Fibroblast of pulmonary artery (primary cell): ENCODE measurements around the gene GREM2.

ENCODE experiments used
- DNase-seq: peaks from one replicate; pipeline ENCODE4 v3.0.0-alpha.2; 2010; ENCODE audit warnings: low read depth
- H3K4me3 ChIP-seq: replicated peaks from 2 replicates; pipeline ENCODE4 v1.5.1; 2011; ENCODE audit warnings: low read depth, mild to moderate bottlenecking, control low read depth, low read length, moderate library complexity
- CTCF ChIP-seq: IDR thresholded peaks from 2 replicates; pipeline ENCODE4 v1.5.1; 2011; ENCODE audit warnings: mild to moderate bottlenecking, control low read depth, low read length, inconsistent platforms; ENCODE audit errors: missing control alignments

Gene GREM2

GRCh38 chr1:240539769-240540414 is 72.1 kb downstream of the GREM2 start:
- H3K4me3 ChIP-seq, result no peak overlapping the region

GRCh38 chr1:240538776-240539430 is 73.1 kb downstream of the GREM2 start:
- no peak overlapping the region for H3K4me3 ChIP-seq
- no peak for DNase-seq
- TF ChIP-seq CTCF, result no peak

More at GRCh38 chr1:240539769-240540414, 72.1 kb downstream of the GREM2 start:
- TF ChIP-seq CTCF, result no peak
- DNase-seq, result no peak

- no peak for DNase-seq
- H3K4me3 ChIP-seq, result no peak overlapping the region
- TF ChIP-seq CTCF, result no peak
Observed at GRCh38 chr1:240533154-240533780, 78.7 kb downstream of the GREM2 start.

GRCh38 chr1:240528591-240528990 is 83.4 kb downstream of the GREM2 start:
- TF ChIP-seq CTCF, result no peak
- H3K4me3 ChIP-seq, result no peak overlapping the region
- DNase-seq, result no peak

- no peak overlapping the region for H3K4me3 ChIP-seq
- no peak for DNase-seq
- TF ChIP-seq CTCF, result no peak
Observed at GRCh38 chr1:240527086-240527485, 84.9 kb downstream of the GREM2 start.

GRCh38 chr1:240526312-240526711 is 85.6 kb downstream of the GREM2 start:
- TF ChIP-seq CTCF, result no peak
- DNase-seq, result no peak
- H3K4me3 ChIP-seq, result no peak overlapping the region
